Psoas muscle (tissue), 8 donors: ENCODE data around the gene PLBD2. TPM values are rescaled to one million over a fixed set of nuclear protein-coding genes. Genes with fewer than 3 reads are reported as not detected.
A peak's percentile ranks its signal among the peaks of the same experiment; 100 is the strongest.

ENCODE experiments used
- ATAC-seq, 4 donors: fragments of 200-7000 bp; cut with Tn5 transposase; one replicate each; pipeline ENCODE4 v1.9.1; 2020; ENCODE audit warnings: moderate library complexity in 3 of 4, mild to moderate bottlenecking in 2 of 4
- DNase-seq, 2 donors: peaks; one replicate each; pipeline ENCODE4 v3.0.0-alpha.2; 2020
- H3K27ac ChIP-seq: fragments of 200-600 bp; one replicate; pipeline ENCODE4 v1.8.0; 2022
- H3K27me3 ChIP-seq, 3 donors: fragments of 200-600 bp in 1 of 3; one replicate each; pipeline versions ENCODE4 v1.6.1 to v1.8.0; 2013 to 2022; ENCODE audit warnings: low read length in 2 of 3, mild to moderate bottlenecking in 2 of 3, moderate library complexity in 1 of 3; ENCODE audit not compliant: insufficient read depth in 3 of 3
- H3K36me3 ChIP-seq, 2 donors: fragments of 200-600 bp in 1 of 2; one replicate each; pipeline versions ENCODE4 v1.6.1 to v1.8.0; 2013 to 2022; ENCODE audit warnings: low read depth in 1 of 2, mild to moderate bottlenecking in 1 of 2, moderate library complexity in 1 of 2; ENCODE audit not compliant: insufficient read depth in 1 of 2
- H3K4me1 ChIP-seq: fragments of 200-600 bp; one replicate; pipeline ENCODE4 v1.8.0; 2022
- H3K4me3 ChIP-seq: fragments of 200-600 bp; one replicate; pipeline ENCODE4 v1.8.0; 2022; ENCODE audit warnings: mild to moderate bottlenecking
- H3K9me3 ChIP-seq: fragments of 200-600 bp; one replicate; pipeline ENCODE4 v1.8.0; 2022
- WGBS, 3 donors: extraction: QIAGEN DNeasy Blood & Tissue Kit; methylation state at CpG; one replicate each; pipeline versions ENCODE4 v1.1.6 to v1.1.7; 2013; 5-methylcytosine and 5-hydroxymethylcytosine counted together
- intact Hi-C, 2 donors: fragments of 100-400 bp; cut with DNase I; formaldehyde crosslinking; loops; one replicate each; pipeline versions ENCODE4 v1.11.0 to v1.14.2; 2022
- polyA plus RNA-seq, 3 donors: library from polyadenylated mRNA; stranded (reverse); fragments of 200-250 nt; gene quantifications; one replicate each; pipeline ENCODE4 v1.2.3, GENCODE V29; 2013
- total RNA-seq, 4 donors: library from RNA; stranded (reverse); fragmentation: NEBNext Ultra II Directional in 2 of 4; extraction: Animal tissue kit (Norgen Biotek cat#: 25700) in 2 of 4; gene quantifications; one replicate each; pipeline versions ENCODE4 v1.2.1 to v1.2.4, GENCODE V29; 2021 to 2023
- TF ChIP-seq, protein P1 (sequence below): fragments of 200-600 bp; IDR thresholded peaks from one replicate; pipeline ENCODE4 v1.8.0; 2022; ENCODE audit warnings: antibody characterized with exemption
- donor health status: healthy with polysubstance abuse.
- donor health status: DM: no; HTN: no; CAD: no; lungs with moderate emphysema.
- donor health status: Bipolar disorder and iron deficiency.
- donor health status: healthy.
- donor health status: DM: yes; HTN: yes; CAD: no.
- donor health status: DM: no; HTN: no; CAD: no.
- donor health status: DM: no; HTN: no; CAD: no.
- donor health status: DM: yes; HTN: yes; CAD: no.

Gene PLBD2
- total and polyA plus RNA-seq, 7 donors = 5.2 to 21.4 (median 15.7) TPM

GRCh38 chr12:113400362-113400761 is 42.0 kb downstream of the PLBD2 start:
- 75 to 78% (median 78%) methylated on average over 4 of the region's 4 CpGs for WGBS, 3 donors
- Histone ChIP-seq H3K4me3 (no peak overlapping the region), H3K27ac (no peak overlapping the region), H3K27me3 (peaks cover 0 to 20% (median 2%) of the 10 kb centered on the region in 3 donors), H3K4me1 (no peaks in the 10 kb centered on the region), H3K9me3 (no peaks in the 10 kb centered on the region), H3K36me3 (no peaks in the 10 kb centered on the region)
- ATAC-seq (no peak), DNase-seq (no peak)
- intact Hi-C loops = no loop called here
- TF ChIP-seq, protein P1, sequence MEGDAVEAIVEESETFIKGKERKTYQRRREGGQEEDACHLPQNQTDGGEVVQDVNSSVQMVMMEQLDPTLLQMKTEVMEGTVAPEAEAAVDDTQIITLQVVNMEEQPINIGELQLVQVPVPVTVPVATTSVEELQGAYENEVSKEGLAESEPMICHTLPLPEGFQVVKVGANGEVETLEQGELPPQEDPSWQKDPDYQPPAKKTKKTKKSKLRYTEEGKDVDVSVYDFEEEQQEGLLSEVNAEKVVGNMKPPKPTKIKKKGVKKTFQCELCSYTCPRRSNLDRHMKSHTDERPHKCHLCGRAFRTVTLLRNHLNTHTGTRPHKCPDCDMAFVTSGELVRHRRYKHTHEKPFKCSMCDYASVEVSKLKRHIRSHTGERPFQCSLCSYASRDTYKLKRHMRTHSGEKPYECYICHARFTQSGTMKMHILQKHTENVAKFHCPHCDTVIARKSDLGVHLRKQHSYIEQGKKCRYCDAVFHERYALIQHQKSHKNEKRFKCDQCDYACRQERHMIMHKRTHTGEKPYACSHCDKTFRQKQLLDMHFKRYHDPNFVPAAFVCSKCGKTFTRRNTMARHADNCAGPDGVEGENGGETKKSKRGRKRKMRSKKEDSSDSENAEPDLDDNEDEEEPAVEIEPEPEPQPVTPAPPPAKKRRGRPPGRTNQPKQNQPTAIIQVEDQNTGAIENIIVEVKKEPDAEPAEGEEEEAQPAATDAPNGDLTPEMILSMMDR = no peak

- Histone ChIP-seq H3K9me3 (no peaks in the 10 kb centered on the region), H3K4me1 (no peaks in the 10 kb centered on the region), H3K27ac (no peak overlapping the region), H3K4me3 (no peak overlapping the region), H3K36me3 (no peaks in the 10 kb centered on the region), H3K27me3 (peaks cover 0 to 20% (median 2%) of the 10 kb centered on the region in 3 donors)
- TF ChIP-seq, protein P1 = no peak
- DNase-seq = no peak
- ATAC-seq = no peak
- intact Hi-C loops = no loop called here
- WGBS, 3 donors = 55 to 67% (median 62%) methylated on average over 13 of the region's 13 CpGs
These were observed 42.9 kb downstream of the PLBD2 start for GRCh38 chr12:113401066-113402000.

DNA sequence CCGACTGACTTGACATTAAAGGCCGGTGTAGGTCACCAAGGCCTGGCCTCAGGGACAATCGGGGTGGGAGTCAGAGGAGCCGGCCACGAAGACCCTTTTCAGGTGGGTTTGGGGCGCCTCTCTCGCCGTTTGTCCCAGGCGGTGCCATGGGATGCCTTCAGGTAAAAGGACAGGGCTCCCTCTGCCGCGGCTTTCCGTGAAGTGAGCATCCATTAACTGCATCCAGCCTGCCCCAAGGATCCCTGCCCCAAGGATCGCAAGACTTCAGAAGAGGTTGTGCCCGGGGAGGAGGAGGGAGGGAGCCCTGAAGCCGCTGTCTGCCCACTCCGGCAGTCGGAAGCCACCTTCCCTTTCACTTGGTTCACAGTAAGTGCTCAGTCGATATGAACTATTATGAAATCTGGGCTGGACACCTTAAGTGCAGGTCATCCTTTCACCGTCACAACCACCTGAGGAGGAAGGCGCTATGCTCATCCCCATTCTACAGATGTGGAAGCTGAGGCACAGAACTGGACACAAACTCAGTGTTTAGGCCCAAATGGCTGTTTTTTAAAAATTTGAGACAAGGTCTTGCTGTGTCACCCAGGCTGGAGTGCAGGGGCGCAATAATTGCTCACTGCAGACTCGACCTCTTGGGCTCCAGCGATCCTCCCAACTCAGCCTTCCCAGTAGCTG is 44.3 kb downstream of the PLBD2 start:
- DNase-seq (no peak), ATAC-seq (no peak)
- WGBS, 3 donors = 88 to 91% (median 89%) methylated on average over 23 of the region's 23 CpGs
- Histone ChIP-seq H3K36me3 (no peaks in the 10 kb centered on the region), H3K9me3 (no peaks in the 10 kb centered on the region), H3K4me3 (no peak overlapping the region), H3K27me3 (peaks cover 0 to 20% (median 2%) of the 10 kb centered on the region in 3 donors), H3K4me1 (no peaks in the 10 kb centered on the region), H3K27ac (no peak overlapping the region)
- intact Hi-C loops = no loop called here
- TF ChIP-seq, protein P1 = no peak

- Histone ChIP-seq H3K4me3 (peak within 1 kb of the TSS; percentile 13), H3K27ac (no peak within 1 kb of the TSS), H3K27me3 (peaks cover 0 to 20% (median 0%) of the 10 kb centered on the region in 3 donors), H3K9me3 (no peaks in the 10 kb centered on the region), H3K36me3 (no peaks in the 10 kb centered on the region), H3K4me1 (no peaks in the 10 kb centered on the region)
- TF ChIP-seq, protein P1 = no peak
- DNase-seq (no peak), ATAC-seq (peak in 3 of 4 donors; percentile 17 to 39 (median 33))
- intact Hi-C loops = no loop called here
- 21 to 34% (median 28%) methylated on average over 14 of the region's 14 CpGs for WGBS, 3 donors
These were observed 45.3 kb downstream of the PLBD2 start, which contains the start of gene SDS for GRCh38 chr12:113403435-113404415. Gene SDS, minus strand, starts transcription at chr12:113403887. Its CDS starts 4,179 bp downstream, at chr12:113399708.
